ENCODE data around the gene SEMA3G.

DNA sequence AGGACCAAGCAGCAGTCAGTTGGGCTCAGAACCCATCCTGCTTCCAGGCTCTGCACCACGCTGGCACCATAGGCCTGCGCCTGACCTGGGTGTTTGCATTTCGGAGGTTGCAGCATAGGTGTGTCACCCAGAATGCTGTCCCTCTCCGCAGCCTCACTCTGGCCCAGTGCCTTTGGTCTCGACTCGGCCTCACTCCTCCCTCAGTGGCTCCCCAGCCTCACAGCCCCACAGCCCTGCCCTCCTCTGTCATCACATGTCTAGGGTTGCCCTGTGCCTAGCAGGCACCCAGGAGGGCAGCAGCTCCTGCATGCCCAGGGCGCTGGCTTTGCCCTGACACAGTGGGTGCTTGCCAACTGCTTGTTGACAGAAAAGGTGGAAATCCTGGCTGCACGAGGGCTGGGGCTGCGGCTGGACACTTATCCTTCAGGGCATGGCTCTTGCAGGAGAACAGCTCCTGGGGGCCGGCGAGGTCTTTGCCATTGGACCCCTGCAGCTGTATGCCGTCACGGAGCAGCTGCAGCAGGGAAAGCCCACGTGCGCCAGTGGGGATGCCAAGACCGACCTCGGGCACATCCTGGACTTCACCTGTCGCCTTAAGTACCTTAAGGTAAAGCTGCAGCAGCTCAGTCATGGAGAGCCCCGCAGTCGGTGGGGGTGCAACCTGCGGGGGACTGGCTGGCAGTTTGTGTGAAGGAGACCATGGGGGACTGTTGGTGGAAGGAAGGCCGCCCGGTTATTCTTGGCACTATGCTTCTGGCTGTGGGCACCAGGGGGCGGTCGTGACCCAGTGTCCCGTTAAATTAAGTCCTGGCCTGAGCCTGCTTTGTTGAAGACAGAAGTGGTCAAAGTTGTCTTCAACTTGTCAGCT lies 26.7 kb upstream of the SEMA3G start:
- TF ChIP-seq CTCF (IDR thresholded peaks at IDR 0.05; ENCODE audit: insufficient read depth, low read length) (peak; percentile 79), POLR2AphosphoS5 (IDR thresholded peaks at IDR 0.05; ENCODE audit: low read depth) (no peak), REST (IDR thresholded peaks at IDR 0.05; ENCODE audit: insufficient replicate concordance, low read depth) (no peak), GABPA (IDR thresholded peaks at IDR 0.05; ENCODE audit: low read depth) (no peak), SPI1 (IDR thresholded peaks at IDR 0.05; ENCODE audit: borderline replicate concordance, low read depth) (no peak)

All from HL-60 (cell line).